GM23248 (cell line): ENCODE results near the gene ZNF677. TPM values are rescaled to one million over a fixed set of nuclear protein-coding genes. Genes with fewer than 3 reads are reported as not detected.
"Not testable (repeated sequence)": the region's sequence is repeated elsewhere in the genome, so short reads cannot be mapped to it uniquely, and the experiment has no call there.

ENCODE experiments used
- DNase-seq: peaks from one replicate; pipeline ENCODE4 v3.0.0-alpha.2; 2015
- H2AFZ ChIP-seq: fragments of 200-600 bp; sonication (generic); 2 replicates; pipeline ENCODE4 v1.6.1; 2016; ENCODE audit warnings: antibody characterized with exemption
- H3F3A ChIP-seq: fragments of 200-600 bp; sonication (generic); 2 replicates; pipeline ENCODE4 v1.6.1; 2016; ENCODE audit warnings: mild to moderate bottlenecking, antibody characterized with exemption, mixed run types; ENCODE audit not compliant: insufficient read depth
- H3K27ac ChIP-seq: fragments of 200-600 bp; sonication (generic); 2 replicates; pipeline ENCODE4 v1.5.1; 2016; ENCODE audit warnings: mild to moderate bottlenecking
- H3K27me3 ChIP-seq: fragments of 200-600 bp; sonication (generic); replicated peaks from 2 replicates; pipeline ENCODE4 v1.6.1; 2016; ENCODE audit warnings: mild to moderate bottlenecking; ENCODE audit not compliant: insufficient read depth
- H3K36me3 ChIP-seq: fragments of 200-600 bp; sonication (generic); 2 replicates; pipeline ENCODE4 v1.6.1; 2016; ENCODE audit warnings: low read depth, mild to moderate bottlenecking
- H3K4me1 ChIP-seq: fragments of 200-600 bp; sonication (generic); 2 replicates; pipeline ENCODE4 v1.6.1; 2016; ENCODE audit warnings: mild to moderate bottlenecking; ENCODE audit not compliant: insufficient read depth
- H3K4me2 ChIP-seq: fragments of 200-600 bp; sonication (generic); one replicate; pipeline ENCODE4 v1.6.1; 2016; ENCODE audit warnings: mild to moderate bottlenecking; ENCODE audit not compliant: unreplicated experiment
- H3K4me3 ChIP-seq: fragments of 200-600 bp; sonication (generic); 2 replicates; pipeline ENCODE4 v1.5.1; 2016; ENCODE audit warnings: mild to moderate bottlenecking
- H3K79me2 ChIP-seq: fragments of 200-600 bp; sonication (generic); 2 replicates; pipeline ENCODE4 v1.6.1; 2016; ENCODE audit warnings: mild to moderate bottlenecking; ENCODE audit not compliant: insufficient read depth
- H3K9ac ChIP-seq: fragments of 200-600 bp; sonication (generic); 2 replicates; pipeline ENCODE4 v1.6.1; 2016; ENCODE audit warnings: mild to moderate bottlenecking
- H3K9me2 ChIP-seq: fragments of 200-600 bp; sonication (generic); 2 replicates; pipeline ENCODE4 v1.6.1; 2016; ENCODE audit warnings: mixed run types, mild to moderate bottlenecking, moderate library complexity; ENCODE audit not compliant: insufficient read depth
- H3K9me3 ChIP-seq: fragments of 200-600 bp; sonication (generic); one replicate; pipeline ENCODE4 v1.6.1; 2017; ENCODE audit warnings: low read depth
- H4K20me1 ChIP-seq: fragments of 200-600 bp; sonication (generic); 2 replicates; pipeline ENCODE4 v1.6.0; 2016; ENCODE audit not compliant: insufficient read depth
- EZH2 ChIP-seq: fragments of 200-600 bp; sonication (generic); IDR thresholded peaks from 2 replicates; pipeline ENCODE4 v1.6.1; 2018; ENCODE audit warnings: antibody characterized with exemption, mild to moderate bottlenecking; ENCODE audit not compliant: insufficient read depth, poor library complexity, severe bottlenecking
- EZH2phosphoT487 ChIP-seq: fragments of 200-600 bp; sonication (generic); IDR thresholded peaks from 2 replicates; pipeline ENCODE4 v1.6.1; 2018; ENCODE audit warnings: antibody characterized with exemption, moderate library complexity, mild to moderate bottlenecking, low read depth; ENCODE audit not compliant: insufficient read depth
- WGBS, 2 experiments: methylation state at CpG; one replicate each; pipeline ENCODE4 v1.1.6; 2015 to 2017; ENCODE audit warnings: low lambda C conversion rate in 2 of 2, low coverage in 1 of 2; ENCODE audit errors: missing lambda C conversion rate in 2 of 2; 5-methylcytosine and 5-hydroxymethylcytosine counted together
- in situ Hi-C: fragments of 300-500 bp; cut with MboI; formaldehyde crosslinking; loops from 2 replicates; pipeline ENCODE4 v1.15.0; 2020
- polyA plus RNA-seq: library from polyadenylated mRNA; unstranded; fragments of >200 nt; fragmentation: Nextera tagmentation; extraction: Ambion mirVana; gene quantifications from 2 replicates; pipeline ENCODE4 v1.2.1, GENCODE V29; 2016
- total RNA-seq: library from RNA; depleted of rRNA; stranded (reverse); fragments of >200 nt; shearing (Covaris generic); gene quantifications from 2 replicates; pipeline ENCODE4 v1.2.3, GENCODE V29; 2014

ZNF677 gene
- total and polyA plus RNA-seq, 2 experiments from 2014 or later: 18.8 to 19.5 TPM

- 94 to 95% methylated on average over 1 of the region's 1 CpG for WGBS, 2 experiments
- no peaks in the 10 kb centered on the region for H3K9me2 ChIP-seq
- H3K4me2 ChIP-seq: no peak overlapping the region
- peaks cover 77% of the 10 kb centered on the region for H3K36me3 ChIP-seq
- no peaks in the 10 kb centered on the region for H3F3A ChIP-seq
- H3K27me3 ChIP-seq: no peaks in the 10 kb centered on the region
- no peaks in the 10 kb centered on the region for H3K4me1 ChIP-seq
- H3K27ac ChIP-seq: no peak overlapping the region
- no peak overlapping the region for H2AFZ ChIP-seq
- peaks cover 16% of the 10 kb centered on the region for H3K9me3 ChIP-seq
- H3K4me3 ChIP-seq: no peak overlapping the region
- no peaks in the 10 kb centered on the region for H3K79me2 ChIP-seq
- DNase-seq: no peak
- in situ Hi-C loops: no loop called here
- H3K9ac ChIP-seq: no peak overlapping the region
- TF ChIP-seq EZH2 (no peak), EZH2phosphoT487 (no peak)
- H4K20me1 ChIP-seq: no peaks in the 10 kb centered on the region
Observed at GRCh38 chr19:53246498-53246897, 8.2 kb downstream of the ZNF677 start.

GRCh38 chr19:53237114-53237777 lies 17.4 kb downstream of the ZNF677 start:
- H3K4me1 ChIP-seq: no peaks in the 10 kb centered on the region
- in situ Hi-C loops: no loop called here
- no peaks in the 10 kb centered on the region for H3F3A ChIP-seq
- no peak overlapping the region for H3K27ac ChIP-seq
- no peaks in the 10 kb centered on the region for H4K20me1 ChIP-seq
- no peak for DNase-seq
- no peaks in the 10 kb centered on the region for H3K27me3 ChIP-seq
- peaks cover 16% of the 10 kb centered on the region for H3K9me3 ChIP-seq
- no peak overlapping the region for H3K9ac ChIP-seq
- TF ChIP-seq EZH2phosphoT487 (no peak), EZH2 (no peak)
- 91 to 94% methylated on average over 4 of the region's 4 CpGs for WGBS, 2 experiments
- no peak overlapping the region for H3K4me3 ChIP-seq
- H2AFZ ChIP-seq: no peak overlapping the region
- no peaks in the 10 kb centered on the region for H3K9me2 ChIP-seq
- peaks cover 55% of the 10 kb centered on the region for H3K36me3 ChIP-seq
- no peak overlapping the region for H3K4me2 ChIP-seq
- no peaks in the 10 kb centered on the region for H3K79me2 ChIP-seq

DNA sequence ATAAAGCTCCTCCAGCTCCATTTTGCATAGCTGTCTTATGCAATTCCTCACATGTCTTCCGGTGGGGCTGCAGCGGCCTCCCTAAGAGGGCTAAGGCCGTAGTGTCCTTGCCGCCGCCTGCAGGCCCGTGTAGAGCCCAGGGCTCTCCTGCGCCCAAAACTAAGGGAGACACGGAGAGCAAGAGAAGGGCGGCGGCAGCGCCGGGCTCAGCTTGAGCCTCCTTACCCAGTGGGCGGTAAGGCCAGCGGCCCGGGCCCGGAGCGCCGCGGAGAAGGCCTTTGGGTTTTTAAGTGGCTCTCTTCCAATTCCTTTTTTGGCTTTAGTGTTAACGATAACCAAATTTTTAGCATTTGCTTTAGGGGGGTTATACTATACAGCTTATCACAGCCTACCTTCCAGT lies 30.1 kb downstream of the ZNF677 start:
- in situ Hi-C loops: no loop called here

DNA sequence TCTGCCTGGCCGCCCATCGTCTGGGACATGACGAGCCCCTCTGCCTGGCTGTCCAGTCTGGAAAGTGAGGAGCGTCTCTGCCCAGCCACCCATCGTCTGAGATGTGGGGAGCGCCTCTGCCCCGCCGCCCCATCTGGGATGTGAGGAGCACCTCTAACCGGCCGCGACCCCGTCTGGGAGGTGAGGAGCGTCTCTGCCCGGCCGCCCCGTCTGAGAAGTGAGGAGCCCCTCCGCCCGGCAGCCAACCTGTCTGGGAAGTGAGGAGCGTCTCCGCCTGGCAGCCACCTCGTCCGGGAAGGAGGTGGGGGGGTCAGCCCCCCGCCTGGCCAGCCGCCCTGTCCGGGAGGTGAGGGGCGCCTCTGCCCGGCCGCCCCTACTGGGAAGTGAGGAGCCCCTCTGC lies 32.0 kb downstream of the ZNF677 start:
- H3K9me2 ChIP-seq, DNase-seq, H4K20me1 ChIP-seq, H3K79me2 ChIP-seq, H3K4me1 ChIP-seq, H3K4me3 ChIP-seq, H3K27ac ChIP-seq, H3K4me2 ChIP-seq, in situ Hi-C loops, H3K9me3 ChIP-seq, H3K36me3 ChIP-seq, H3K27me3 ChIP-seq, H2AFZ ChIP-seq, H3K9ac ChIP-seq, H3F3A ChIP-seq: not testable (repeated sequence)
- WGBS, 2 experiments: 86 to 92% methylated on average over 2 to 22 of the region's 28 CpGs

More for the DNA sequence above, 30.1 kb downstream of the ZNF677 start:
- Histone ChIP-seq H3K9me2 (no peaks in the 10 kb centered on the region), H3K9me3 (peaks cover 7% of the 10 kb centered on the region), H3F3A (no peaks in the 10 kb centered on the region), H3K27me3 (no peaks in the 10 kb centered on the region), H3K79me2 (no peaks in the 10 kb centered on the region), H3K4me3 (no peak overlapping the region), H3K27ac (no peak overlapping the region), H3K36me3 (no peaks in the 10 kb centered on the region), H4K20me1 (no peaks in the 10 kb centered on the region), H3K4me2 (no peak overlapping the region), H3K4me1 (no peaks in the 10 kb centered on the region), H3K9ac (no peak overlapping the region), H2AFZ (no peak overlapping the region)
- WGBS, 2 experiments: 83 to 92% methylated on average over 14 to 20 of the region's 20 CpGs
- no peak for DNase-seq
- TF ChIP-seq EZH2phosphoT487 (no peak), EZH2 (no peak)

DNA sequence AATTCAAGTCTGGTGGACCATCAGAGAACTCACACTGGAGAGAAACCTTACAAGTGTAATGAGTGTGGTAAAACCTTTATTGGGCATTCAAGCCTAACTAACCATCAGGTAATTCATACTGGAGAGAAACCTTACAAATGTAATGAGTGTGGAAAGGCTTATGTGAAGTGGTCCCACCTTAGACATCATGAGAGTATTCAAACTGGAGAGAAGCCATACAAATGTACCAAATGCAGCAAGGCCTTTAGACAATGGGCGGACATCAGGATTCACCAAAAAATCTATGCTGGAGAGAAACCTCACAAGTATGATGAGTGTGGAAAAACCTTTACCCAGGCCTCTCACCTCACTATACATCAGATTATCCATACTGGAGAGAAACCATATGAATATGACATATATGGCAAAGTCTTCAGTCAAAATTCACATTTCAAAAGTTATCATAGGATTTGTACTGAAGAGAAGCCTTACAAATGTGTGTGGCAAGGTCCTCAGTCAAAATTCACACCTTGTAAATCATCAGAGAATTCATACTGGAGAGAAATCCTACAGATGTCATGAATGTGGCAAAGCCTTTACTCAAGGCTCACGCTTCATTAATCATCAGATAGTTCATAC lies 41.9 kb downstream of the ZNF677 start:
- no peaks in the 10 kb centered on the region for H3K27me3 ChIP-seq
- 95 to 97% methylated on average over 2 of the region's 2 CpGs for WGBS, 2 experiments
- no peak overlapping the region for H3K4me2 ChIP-seq
- DNase-seq: no peak
- H3K36me3 ChIP-seq: peaks cover 45% of the 10 kb centered on the region
- no peak overlapping the region for H3K27ac ChIP-seq
- no peaks in the 10 kb centered on the region for H4K20me1 ChIP-seq
- H3K4me1 ChIP-seq: no peaks in the 10 kb centered on the region
- TF ChIP-seq EZH2: no peak
- TF ChIP-seq EZH2phosphoT487: no peak
- H3K9me2 ChIP-seq: no peaks in the 10 kb centered on the region
- peaks cover 15% of the 10 kb centered on the region for H3K9me3 ChIP-seq
- in situ Hi-C loops: no loop called here
- H3K4me3 ChIP-seq: no peak overlapping the region
- no peaks in the 10 kb centered on the region for H3K79me2 ChIP-seq
- H3K9ac ChIP-seq: no peak overlapping the region
- H3F3A ChIP-seq: no peaks in the 10 kb centered on the region
- H2AFZ ChIP-seq: no peak overlapping the region

DNA sequence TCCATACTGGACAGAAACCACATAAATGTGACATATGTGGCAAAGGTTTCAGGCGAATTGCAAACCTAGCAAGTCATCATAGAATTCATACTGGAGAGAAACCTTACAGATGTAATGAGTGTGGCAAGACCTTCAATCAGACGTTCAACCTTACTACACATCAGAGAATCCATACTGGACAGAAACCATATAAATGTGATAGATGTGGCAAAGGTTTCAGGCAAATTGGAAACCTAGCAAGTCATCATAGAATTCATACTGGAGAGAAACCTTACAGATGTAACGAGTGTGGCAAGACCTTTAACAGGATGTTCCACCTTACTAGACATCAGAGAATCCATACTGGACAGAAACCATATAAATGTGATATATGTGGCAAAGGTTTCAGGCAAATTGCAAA lies 43.1 kb downstream of the ZNF677 start:
- H3K27ac ChIP-seq, H3K9ac ChIP-seq, H2AFZ ChIP-seq, H3K27me3 ChIP-seq, H3K4me3 ChIP-seq, H3K4me1 ChIP-seq, DNase-seq, H4K20me1 ChIP-seq, in situ Hi-C loops, H3K4me2 ChIP-seq, H3K79me2 ChIP-seq, H3F3A ChIP-seq, H3K9me2 ChIP-seq: not testable (repeated sequence)
- H3K9me3 ChIP-seq: peaks cover 15% of the 10 kb centered on the region
- peaks cover 51% of the 10 kb centered on the region for H3K36me3 ChIP-seq
- WGBS, 2 experiments: 63 to 64% methylated on average over 3 of the region's 3 CpGs
